NCI-H2196 treated with DMSO at 0.1 percent for 48 hours (cell line): Measurements from ENCODE around the gene PPP1R8.
"Not testable (repeated sequence)": the region's sequence is repeated elsewhere in the genome, so short reads cannot be mapped to it uniquely, and the experiment has no call there.

Experiments
- DNase-seq: peaks from one replicate; lab custom pipeline; 2025; ENCODE audit not compliant: unreplicated experiment; lab: John Stamatoyannopoulos, UW

Gene PPP1R8

GRCh38 chr1:27869719-27870085 is 39.1 kb downstream of the PPP1R8 start:
- no peak for DNase-seq

GRCh38 chr1:27871076-27871475 is 40.5 kb downstream of the PPP1R8 start:
- not testable (repeated sequence) for DNase-seq

GRCh38 chr1:27872059-27872801 is 41.6 kb downstream of the PPP1R8 start, which contains the start of gene THEMIS2:
THEMIS2 (plus strand) TSS chr1:27872544; CDS start chr1:27872572, 28 bp downstream.
- no peak for DNase-seq

GRCh38 chr1:27872802-27873551 is 42.4 kb downstream of the PPP1R8 start:
- no peak for DNase-seq

- no peak for DNase-seq
These were observed 43.2 kb downstream of the PPP1R8 start for GRCh38 chr1:27873671-27874384.

- no peak for DNase-seq
These were observed 45.9 kb downstream of the PPP1R8 start for GRCh38 chr1:27876341-27877114.

GRCh38 chr1:27877115-27877416 is 46.5 kb downstream of the PPP1R8 start:
- DNase-seq: no peak

- no peak for DNase-seq
These were observed 47.5 kb downstream of the PPP1R8 start for GRCh38 chr1:27878039-27878438.

- DNase-seq: no peak
These were observed 48.3 kb downstream of the PPP1R8 start for GRCh38 chr1:27878787-27879335.

GRCh38 chr1:27879374-27880082 is 48.9 kb downstream of the PPP1R8 start:
- DNase-seq: no peak

- no peak for DNase-seq
These were observed 51.9 kb downstream of the PPP1R8 start for GRCh38 chr1:27882543-27882903.

- no peak for DNase-seq
These were observed 53.0 kb downstream of the PPP1R8 start for GRCh38 chr1:27883536-27883935.

GRCh38 chr1:27884006-27884954 is 53.7 kb downstream of the PPP1R8 start:
- no peak for DNase-seq

GRCh38 chr1:27885114-27885528 is 54.5 kb downstream of the PPP1R8 start:
- no peak for DNase-seq

- DNase-seq: no peak
These were observed 55.2 kb downstream of the PPP1R8 start for GRCh38 chr1:27885621-27886352.

- DNase-seq: no peak
These were observed 55.7 kb downstream of the PPP1R8 start for GRCh38 chr1:27886353-27886679.

GRCh38 chr1:27886744-27887143 is 56.2 kb downstream of the PPP1R8 start:
- no peak for DNase-seq

GRCh38 chr1:27887215-27888021 is 56.8 kb downstream of the PPP1R8 start:
- DNase-seq: no peak
